Measurements from ENCODE around the gene PGAM5. TPM values are rescaled to one million over a fixed set of nuclear protein-coding genes. Genes with fewer than 3 reads are reported as not detected.

The PGAM5 gene
- total and polyA plus RNA-seq, 10 of the 15 experiments (the other 5 are each of a cell fraction or from before 2014, with no cell fraction given) = 8.2 to 90.9 (median 45.3) TPM

DNA sequence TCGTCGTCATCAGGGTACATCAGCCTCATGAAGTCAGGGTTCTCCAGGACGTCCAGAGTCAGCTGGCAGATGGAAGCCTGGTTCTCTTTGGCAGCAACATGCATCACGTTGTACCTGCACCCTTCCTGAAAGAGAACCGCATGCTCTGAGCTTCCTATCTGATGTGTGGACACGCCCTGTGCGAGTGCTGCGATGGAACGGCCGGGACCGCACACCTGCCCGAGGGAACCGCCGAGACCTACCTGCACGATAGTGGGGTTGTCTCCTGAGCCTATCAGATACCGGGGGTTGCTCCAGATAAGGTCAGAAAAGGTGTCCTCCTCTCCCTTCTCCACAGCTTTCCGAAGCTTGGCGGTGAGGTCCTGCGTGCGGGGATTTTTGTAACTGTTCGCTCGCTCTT, 37.3 kb downstream of the PGAM5 start:
- POLR2A ChIA-PET = no interaction called here
- peaks cover 1% of the 10 kb centered on the region for H3K79me2 ChIP-seq (ENCODE audit: control insufficient read depth, insufficient read depth, low read length)
- no peak for FAIRE-seq

More for the DNA sequence above, 37.3 kb downstream of the PGAM5 start:
- BruUV-seq (replicated peaks) = no TSS peak
- WGBS (ENCODE audit: insufficient coverage, insufficient replicate concordance, low lambda C conversion rate, missing lambda C conversion rate) = 92% methylated on average over 22 of the region's 22 CpGs
- no peaks in the 10 kb centered on the region for H3K27me3 ChIP-seq (replicated peaks in 1 of 2; ENCODE audit: control insufficient read depth in 2 of 2, insufficient read depth in 2 of 2, low read length in 1 of 2)
- ChIA-PET RAD21 (ENCODE audit: unreplicated experiment) (no interaction called here), CTCF (no interaction called here), SMC1A (ENCODE audit: uncharacterized antibody, unreplicated experiment) (no interaction called here)
- H3K27ac ChIP-seq (ENCODE audit: control insufficient read depth, insufficient read depth) = no peak overlapping the region
- in situ Hi-C loops (cut with MboI) = no loop called here
- no peak overlapping the region for H2AFZ ChIP-seq (ENCODE audit: control insufficient read depth, low read depth, low read length)
- DNase-seq (ENCODE audit: low read depth, low spot score) = no peak
- intact Hi-C loops (cut with micrococcal nuclease; ENCODE audit: unreplicated experiment) = no loop called here
- peaks cover 35 to 54% of the 10 kb centered on the region in 2 experiments for H3K36me3 ChIP-seq (ENCODE audit: control insufficient read depth in 2 of 2, insufficient read depth in 2 of 2, low read length in 1 of 2)
- H3K4me3 ChIP-seq = no peak overlapping the region
- no peak overlapping the region for H3K9ac ChIP-seq (ENCODE audit: control insufficient read depth, insufficient read depth, low read length)
- H3K4me1 ChIP-seq (ENCODE audit: control insufficient read depth, insufficient read depth, low read length) = no peaks in the 10 kb centered on the region
- no peak overlapping the region for H3K4me2 ChIP-seq (ENCODE audit: control insufficient read depth, insufficient read depth)
- ATAC-seq = no peak
- H4K20me1 ChIP-seq (ENCODE audit: control insufficient read depth, insufficient read depth) = 0 out of 2 replicates have a peak, but pooled peaks cover 4% of the 10 kb centered on the region
- TF ChIP-seq ZNF217 (IDR thresholded peaks at IDR 0.05) (no peak), SP1 (IDR thresholded peaks at IDR 0.05; ENCODE audit: low read depth, low read length) (no peak), TBL1XR1 (IDR thresholded peaks at IDR 0.05; ENCODE audit: low read depth, low read length) (no peak), ATF7 (IDR thresholded peaks at IDR 0.05; ENCODE audit: low read depth) (no peak), CHD1 (IDR thresholded peaks at IDR 0.05; ENCODE audit: low read depth, low read length) (no peak), SIN3A (IDR thresholded peaks at IDR 0.05; ENCODE audit: low read depth, low read length) (no peak), SREBF1 (IDR thresholded peaks at IDR 0.05; ENCODE audit: low read length) (no peak), CHD4 (IDR thresholded peaks at IDR 0.05) (no peak), E2F4 (IDR thresholded peaks at IDR 0.05; ENCODE audit: low read depth, low read length) (no peak), SMARCA5 (IDR thresholded peaks at IDR 0.05) (no peak), TAF1 (IDR thresholded peaks at IDR 0.05; ENCODE audit: borderline replicate concordance, low read depth, low read length) (no peak), POLR2A (IDR thresholded peaks at IDR 0.05; ENCODE audit: low read depth, low read length) (no peak), NFYA (IDR thresholded peaks at IDR 0.05; ENCODE audit: borderline replicate concordance, low read depth, low read length) (no peak), ETV6 (conservative IDR thresholded peaks at IDR 0.05 in 1 of 2, IDR thresholded peaks at IDR 0.05 in 1 of 2; ENCODE audit: borderline replicate concordance in 1 of 2, low read depth in 1 of 2) (no peak), ZSCAN29 (IDR thresholded peaks at IDR 0.05) (no peak), KAT2A (conservative IDR thresholded peaks at IDR 0.05; ENCODE audit: control insufficient read depth, low read depth, low read length) (no peak), SMC3 (IDR thresholded peaks at IDR 0.05; ENCODE audit: borderline replicate concordance, low read length) (no peak), BHLHE40 (IDR thresholded peaks at IDR 0.05; ENCODE audit: borderline replicate concordance in 1 of 2, low read depth in 2 of 2, low read length in 1 of 2) (no peak), CBX3 (IDR thresholded peaks at IDR 0.05; ENCODE audit: borderline replicate concordance, low read depth) (no peak)
- TF ChIP-seq, protein P1, sequence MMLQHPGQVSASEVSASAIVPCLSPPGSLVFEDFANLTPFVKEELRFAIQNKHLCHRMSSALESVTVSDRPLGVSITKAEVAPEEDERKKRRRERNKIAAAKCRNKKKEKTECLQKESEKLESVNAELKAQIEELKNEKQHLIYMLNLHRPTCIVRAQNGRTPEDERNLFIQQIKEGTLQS (IDR thresholded peaks at IDR 0.05; ENCODE audit: borderline replicate concordance, extremely low read depth, low read depth, low read length) = no peak
- H3K9me3 ChIP-seq (replicated peaks; ENCODE audit: control insufficient read depth, insufficient read depth, low read length) = no peaks in the 10 kb centered on the region

Data from GM12878 (cell line).